Panc1 (cell line): Measurements from ENCODE around the gene SMIM24. TPM values are rescaled to one million over a fixed set of nuclear protein-coding genes. Genes with fewer than 3 reads are reported as not detected.

Experiments
- total RNA-seq: library from RNA; stranded (reverse); gene quantifications from one replicate; pipeline ENCODE4 v1.2.1, GENCODE V29; 2021; ENCODE audit not compliant: unreplicated experiment

SMIM24 gene
- total RNA-seq, 1 experiment from 2014 or later, result 0.28 TPM

Other genes with a start within 250 kb of the SMIM24 start
- 120 TPM for gene NFIC, start 113.9 kb downstream of the SMIM24 start, total RNA-seq
- not detected for gene SMIM44, start 2.9 kb upstream of the SMIM24 start, total RNA-seq
- 24.9 TPM for gene DOHH, start 20.1 kb upstream of the SMIM24 start, total RNA-seq
- 48.7 TPM for gene FZR1, start 25.8 kb upstream of the SMIM24 start, total RNA-seq
- gene TEKTIP1, start 58.6 kb upstream of the SMIM24 start, total RNA-seq, result not detected
- 98.8 TPM for gene MFSD12, start 77.1 kb upstream of the SMIM24 start, total RNA-seq
- gene HMG20B, start 92.4 kb upstream of the SMIM24 start, total RNA-seq, result 74.7 TPM
- 0.92 TPM for gene GIPC3, start 105.0 kb upstream of the SMIM24 start, total RNA-seq
- gene TBXA2R, start 126.3 kb upstream of the SMIM24 start, total RNA-seq, result 5.2 TPM
- gene CACTIN, start 146.3 kb upstream of the SMIM24 start, total RNA-seq, result 25.2 TPM
- gene PIP5K1C, start 219.9 kb upstream of the SMIM24 start, total RNA-seq, result 30.6 TPM
- gene TJP3, start 227.9 kb upstream of the SMIM24 start, total RNA-seq, result 2.7 TPM